ENCODE results near the gene KLF7.

DNA sequence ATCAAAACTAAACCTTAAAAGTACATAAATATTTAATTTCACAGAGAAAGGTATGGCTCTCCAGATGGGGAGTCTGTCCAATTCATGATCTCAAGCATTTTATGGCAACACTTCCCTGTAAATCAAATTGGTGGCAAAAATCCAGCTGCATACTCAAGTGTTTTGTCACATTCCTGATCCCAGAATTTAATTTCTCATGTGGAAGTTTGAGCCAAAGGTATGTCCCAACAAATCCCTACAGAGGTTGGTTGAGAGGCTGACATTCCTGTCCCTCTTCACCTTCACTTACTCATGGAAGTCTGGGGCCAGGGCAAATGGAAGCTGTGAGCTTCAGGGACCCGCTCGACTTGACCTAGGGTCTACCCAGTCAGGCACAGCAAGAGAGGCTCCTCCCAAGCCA, 17.7 kb downstream of the KLF7 start:
- TF ChIP-seq, protein P1, sequence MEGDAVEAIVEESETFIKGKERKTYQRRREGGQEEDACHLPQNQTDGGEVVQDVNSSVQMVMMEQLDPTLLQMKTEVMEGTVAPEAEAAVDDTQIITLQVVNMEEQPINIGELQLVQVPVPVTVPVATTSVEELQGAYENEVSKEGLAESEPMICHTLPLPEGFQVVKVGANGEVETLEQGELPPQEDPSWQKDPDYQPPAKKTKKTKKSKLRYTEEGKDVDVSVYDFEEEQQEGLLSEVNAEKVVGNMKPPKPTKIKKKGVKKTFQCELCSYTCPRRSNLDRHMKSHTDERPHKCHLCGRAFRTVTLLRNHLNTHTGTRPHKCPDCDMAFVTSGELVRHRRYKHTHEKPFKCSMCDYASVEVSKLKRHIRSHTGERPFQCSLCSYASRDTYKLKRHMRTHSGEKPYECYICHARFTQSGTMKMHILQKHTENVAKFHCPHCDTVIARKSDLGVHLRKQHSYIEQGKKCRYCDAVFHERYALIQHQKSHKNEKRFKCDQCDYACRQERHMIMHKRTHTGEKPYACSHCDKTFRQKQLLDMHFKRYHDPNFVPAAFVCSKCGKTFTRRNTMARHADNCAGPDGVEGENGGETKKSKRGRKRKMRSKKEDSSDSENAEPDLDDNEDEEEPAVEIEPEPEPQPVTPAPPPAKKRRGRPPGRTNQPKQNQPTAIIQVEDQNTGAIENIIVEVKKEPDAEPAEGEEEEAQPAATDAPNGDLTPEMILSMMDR (conservative IDR thresholded peaks at IDR 0.05; ENCODE audit: low read length), result no peak
- TF ChIP-seq EZH2phosphoT487 (IDR thresholded peaks at IDR 0.05; ENCODE audit: borderline replicate concordance, low read depth, low read length), result no peak
